ENCODE results near the gene ST6GALNAC2. TPM values are rescaled to one million over a fixed set of nuclear protein-coding genes. Genes with fewer than 3 reads are reported as not detected.
A peak's percentile ranks its signal among the peaks of the same experiment; 100 is the strongest.

Gene ST6GALNAC2
- total RNA-seq, 1 donor from 2014 or later = 0.62 TPM

- Mint-ChIP-seq H3K36me3 (ENCODE audit: insufficient read depth) (no peaks in the 10 kb centered on the region), H3K4me1 (ENCODE audit: low read depth) (peaks cover 17% of the 10 kb centered on the region), H3K27me3 (peaks cover 60% of the 10 kb centered on the region), H3K4me3 (ENCODE audit: low read depth) (no peak overlapping the region), H3K27ac (no peak overlapping the region), H3K9me3 (ENCODE audit: low read depth) (no peaks in the 10 kb centered on the region)
- no peak for TF ChIP-seq CTCF (IDR thresholded peaks at IDR 0.05; ENCODE audit: unreplicated experiment)
- no peak for DNase-seq (ENCODE audit: low spot score, unreplicated experiment)
Measured at GRCh38 chr17:76541739-76542454, 43.8 kb downstream of the ST6GALNAC2 start.

- Mint-ChIP-seq H3K27ac (peak overlapping the region; percentile 48), H3K4me3 (ENCODE audit: low read depth) (peak overlapping the region; percentile 72), H3K4me1 (ENCODE audit: low read depth) (peaks cover 10% of the 10 kb centered on the region), H3K27me3 (peaks cover 69% of the 10 kb centered on the region), H3K36me3 (ENCODE audit: insufficient read depth) (no peaks in the 10 kb centered on the region), H3K9me3 (ENCODE audit: low read depth) (no peaks in the 10 kb centered on the region)
- peak; percentile 76 for DNase-seq (ENCODE audit: low spot score, unreplicated experiment)
- peak; percentile 28 for TF ChIP-seq CTCF (IDR thresholded peaks at IDR 0.05; ENCODE audit: unreplicated experiment)
Measured at GRCh38 chr17:76540381-76541300, 45.0 kb downstream of the ST6GALNAC2 start.

GRCh38 chr17:76539631-76540271 lies 45.9 kb downstream of the ST6GALNAC2 start, which contains the start of gene PRCD:
Gene PRCD, plus strand, starts transcription at chr17:76540044. Its CDS starts 98 bp downstream, at chr17:76540142.
- peaks cover 75% of the 10 kb centered on the region for H3K27me3 Mint-ChIP-seq
- peak within 1 kb of the TSS; percentile 48 for H3K27ac Mint-ChIP-seq
- peaks cover 10% of the 10 kb centered on the region for H3K4me1 Mint-ChIP-seq (ENCODE audit: low read depth)
- peak; percentile 18 for TF ChIP-seq CTCF (IDR thresholded peaks at IDR 0.05; ENCODE audit: unreplicated experiment)
- peak within 1 kb of the TSS; percentile 72 for H3K4me3 Mint-ChIP-seq (ENCODE audit: low read depth)
- no peaks in the 10 kb centered on the region for H3K9me3 Mint-ChIP-seq (ENCODE audit: low read depth)
- no peak for DNase-seq (ENCODE audit: low spot score, unreplicated experiment)
- no peaks in the 10 kb centered on the region for H3K36me3 Mint-ChIP-seq (ENCODE audit: insufficient read depth)

GRCh38 chr17:76538941-76539570 lies 46.6 kb downstream of the ST6GALNAC2 start:
- H3K4me1 Mint-ChIP-seq (ENCODE audit: low read depth) = peaks cover 10% of the 10 kb centered on the region
- H3K4me3 Mint-ChIP-seq (ENCODE audit: low read depth) = peak overlapping the region; percentile 67

More at GRCh38 chr17:76538941-76539570, 46.6 kb downstream of the ST6GALNAC2 start:
- no peak overlapping the region for H3K27ac Mint-ChIP-seq
- no peak for DNase-seq (ENCODE audit: low spot score, unreplicated experiment)
- TF ChIP-seq CTCF (IDR thresholded peaks at IDR 0.05; ENCODE audit: unreplicated experiment) = no peak
- H3K27me3 Mint-ChIP-seq = peaks cover 77% of the 10 kb centered on the region
- H3K9me3 Mint-ChIP-seq (ENCODE audit: low read depth) = no peaks in the 10 kb centered on the region
- no peaks in the 10 kb centered on the region for H3K36me3 Mint-ChIP-seq (ENCODE audit: insufficient read depth)

All from progenitor cell of endocrine pancreas (in vitro differentiated cells).